ENCODE data around the gene STK4. TPM values are rescaled to one million over a fixed set of nuclear protein-coding genes. Genes with fewer than 3 reads are reported as not detected.

STK4 gene
- total RNA-seq, 2 experiments from 2014 or later, result 205 to 229 TPM

GRCh38 chr20:45028424-45029136 lies 62.3 kb downstream of the STK4 start:
- DNase-seq (no peak), ATAC-seq (ENCODE audit: low read depth) (no peak)
- Mint-ChIP-seq H3K9me3 (no peaks in the 10 kb centered on the region), H3K4me3 (no peak overlapping the region), H3K27me3 (no peaks in the 10 kb centered on the region), H3K36me3 (peaks cover 53% of the 10 kb centered on the region), H3K27ac (no peak overlapping the region), H3K4me1 (peaks cover 32% of the 10 kb centered on the region)
- POLR2A ChIA-PET, result no interaction called here

- no peak overlapping the region for H3K27ac Mint-ChIP-seq
- ATAC-seq (ENCODE audit: low read depth) (no peak), DNase-seq (no peak)
- POLR2A ChIA-PET, result no interaction called here
- no peak overlapping the region for H3K4me3 Mint-ChIP-seq
- H3K4me1 Mint-ChIP-seq, result peaks cover 37% of the 10 kb centered on the region
- H3K27me3 Mint-ChIP-seq, result no peaks in the 10 kb centered on the region
- no peaks in the 10 kb centered on the region for H3K9me3 Mint-ChIP-seq
- peaks cover 53% of the 10 kb centered on the region for H3K36me3 Mint-ChIP-seq
Measured at GRCh38 chr20:45029884-45030283, 63.6 kb downstream of the STK4 start.

- peaks cover 44% of the 10 kb centered on the region for H3K36me3 Mint-ChIP-seq
Measured at GRCh38 chr20:45032276-45032675, 66.0 kb downstream of the STK4 start.

GRCh38 chr20:45032781-45033180 lies 66.5 kb downstream of the STK4 start:
- Mint-ChIP-seq H3K27ac (no peak overlapping the region), H3K4me1 (peaks cover 35% of the 10 kb centered on the region), H3K27me3 (no peaks in the 10 kb centered on the region), H3K36me3 (peaks cover 41% of the 10 kb centered on the region), H3K4me3 (no peak overlapping the region), H3K9me3 (no peaks in the 10 kb centered on the region)
- no peak for DNase-seq
- ATAC-seq (ENCODE audit: low read depth), result no peak
- POLR2A ChIA-PET, result no interaction called here

More at GRCh38 chr20:45032276-45032675, 66.0 kb downstream of the STK4 start:
- no peak for ATAC-seq (ENCODE audit: low read depth)
- Mint-ChIP-seq H3K4me1 (peaks cover 37% of the 10 kb centered on the region), H3K9me3 (no peaks in the 10 kb centered on the region), H3K27ac (peak overlapping the region; percentile 20), H3K27me3 (no peaks in the 10 kb centered on the region), H3K4me3 (no peak overlapping the region)
- no peak for DNase-seq
- POLR2A ChIA-PET, result no interaction called here

DNA sequence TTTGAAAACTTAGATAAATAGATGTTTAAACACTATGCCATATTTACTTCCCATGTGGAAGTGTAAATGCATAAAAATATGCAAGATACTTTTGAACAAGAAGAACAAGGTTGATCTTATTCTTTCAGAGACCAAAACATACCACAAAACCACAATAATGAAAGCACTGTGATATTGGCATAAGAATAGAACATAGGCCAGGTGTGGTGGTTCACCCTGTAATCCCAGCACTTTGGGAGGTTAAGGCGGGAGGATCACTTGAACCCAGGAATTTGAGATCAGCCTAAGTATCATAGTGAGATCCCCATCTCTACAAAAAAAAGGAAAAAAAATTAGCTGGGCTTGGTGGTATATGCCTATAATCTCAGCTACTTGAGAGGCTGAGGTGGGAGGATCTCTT lies 68.1 kb downstream of the STK4 start:
- Mint-ChIP-seq H3K4me1 (peaks cover 33% of the 10 kb centered on the region), H3K4me3 (no peak overlapping the region), H3K9me3 (no peaks in the 10 kb centered on the region), H3K36me3 (peaks cover 33% of the 10 kb centered on the region), H3K27me3 (no peaks in the 10 kb centered on the region), H3K27ac (no peak overlapping the region)
- POLR2A ChIA-PET, result interaction anchor here (0.9 kb wide), 1 partner anchor 13 kb away, joined by 3 read pairs; no protein-coding TSS in a partner anchor
- no peak for ATAC-seq (ENCODE audit: low read depth)
- no peak for DNase-seq

DNA sequence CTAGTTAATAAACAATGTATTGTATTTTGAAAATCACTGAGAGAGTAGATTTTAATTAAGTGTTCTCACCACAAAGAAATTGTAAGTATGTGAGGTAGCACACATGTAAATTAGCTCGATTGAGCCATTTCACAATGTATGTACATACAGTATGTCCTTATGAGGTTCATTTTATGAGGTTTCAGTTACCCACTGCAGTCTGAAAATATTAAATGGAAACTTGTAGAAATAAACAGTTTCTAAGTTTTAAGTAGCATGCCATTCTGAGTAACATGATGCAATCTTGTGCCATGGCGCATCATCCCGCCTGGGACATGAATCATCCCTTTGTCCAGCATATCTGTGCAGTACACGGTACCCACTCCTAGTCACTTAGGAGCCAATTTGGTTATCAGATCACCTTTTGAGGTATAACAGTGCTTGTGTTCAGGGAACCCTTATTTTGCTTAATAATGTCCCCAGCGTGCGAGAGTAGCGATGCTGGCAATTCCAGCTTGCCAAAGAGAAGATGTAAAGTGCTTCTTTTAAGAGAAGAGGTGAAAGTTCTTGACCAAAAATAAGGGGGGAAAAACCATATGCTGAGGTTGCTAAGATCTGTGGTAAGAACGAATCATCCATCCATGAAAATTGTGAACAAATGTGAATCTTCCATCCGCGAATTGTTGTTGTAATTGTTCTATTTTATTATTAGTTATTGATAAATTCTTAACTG lies 69.9 kb downstream of the STK4 start:
- POLR2A ChIA-PET, result no interaction called here
- H3K36me3 Mint-ChIP-seq, result peaks cover 40% of the 10 kb centered on the region
- H3K27ac Mint-ChIP-seq, result no peak overlapping the region

GRCh38 chr20:45037050-45037449 lies 70.7 kb downstream of the STK4 start:
- POLR2A ChIA-PET, result no interaction called here
- Mint-ChIP-seq H3K4me3 (no peak overlapping the region), H3K9me3 (no peaks in the 10 kb centered on the region), H3K4me1 (peaks cover 46% of the 10 kb centered on the region), H3K36me3 (peaks cover 41% of the 10 kb centered on the region), H3K27ac (no peak overlapping the region), H3K27me3 (no peaks in the 10 kb centered on the region)
- ATAC-seq (ENCODE audit: low read depth) (no peak), DNase-seq (no peak)

More for the DNA sequence above, 69.9 kb downstream of the STK4 start:
- no peak overlapping the region for H3K4me3 Mint-ChIP-seq
- DNase-seq (no peak), ATAC-seq (ENCODE audit: low read depth) (no peak)
- no peaks in the 10 kb centered on the region for H3K27me3 Mint-ChIP-seq
- H3K4me1 Mint-ChIP-seq, result peaks cover 41% of the 10 kb centered on the region
- H3K9me3 Mint-ChIP-seq, result no peaks in the 10 kb centered on the region

DNA sequence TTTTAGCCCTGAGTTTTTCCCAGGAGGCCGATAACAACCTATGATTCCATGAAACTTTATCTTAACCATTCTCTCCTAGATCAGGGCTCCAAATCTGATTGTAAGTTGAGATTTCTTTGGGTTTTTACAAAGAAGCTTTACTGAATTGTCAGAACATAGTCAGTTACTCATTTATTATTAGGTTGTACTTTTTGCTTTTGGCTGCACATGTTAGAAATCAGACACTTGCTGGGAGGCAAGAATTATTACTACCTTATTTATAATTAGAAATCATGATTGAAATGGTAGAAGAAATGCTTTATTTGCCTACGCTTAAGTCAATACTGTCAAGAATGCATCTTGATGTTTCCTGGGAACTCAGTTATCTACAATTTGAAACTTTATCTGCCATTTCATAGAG lies 71.3 kb downstream of the STK4 start:
- H3K9me3 Mint-ChIP-seq, result no peaks in the 10 kb centered on the region
- POLR2A ChIA-PET, result no interaction called here
- ATAC-seq (ENCODE audit: low read depth), result no peak
- H3K27ac Mint-ChIP-seq, result no peak overlapping the region
- H3K4me1 Mint-ChIP-seq, result peaks cover 44% of the 10 kb centered on the region
- no peaks in the 10 kb centered on the region for H3K27me3 Mint-ChIP-seq
- no peak for DNase-seq
- H3K36me3 Mint-ChIP-seq, result peaks cover 42% of the 10 kb centered on the region
- H3K4me3 Mint-ChIP-seq, result no peak overlapping the region

- Mint-ChIP-seq H3K27me3 (no peaks in the 10 kb centered on the region), H3K27ac (no peak overlapping the region), H3K4me1 (peaks cover 41% of the 10 kb centered on the region), H3K9me3 (no peaks in the 10 kb centered on the region), H3K36me3 (peaks cover 40% of the 10 kb centered on the region), H3K4me3 (no peak overlapping the region)
- DNase-seq (no peak), ATAC-seq (ENCODE audit: low read depth) (no peak)
- POLR2A ChIA-PET, result no interaction called here
Measured at GRCh38 chr20:45038745-45039474, 72.6 kb downstream of the STK4 start.

- Mint-ChIP-seq H3K9me3 (no peaks in the 10 kb centered on the region), H3K4me1 (peaks cover 41% of the 10 kb centered on the region), H3K4me3 (no peak overlapping the region), H3K27me3 (no peaks in the 10 kb centered on the region), H3K27ac (no peak overlapping the region), H3K36me3 (peaks cover 40% of the 10 kb centered on the region)
- no peak for DNase-seq
- no peak for ATAC-seq (ENCODE audit: low read depth)
- POLR2A ChIA-PET, result no interaction called here
Measured at GRCh38 chr20:45039475-45039820, 73.1 kb downstream of the STK4 start.

- H3K27me3 Mint-ChIP-seq, result no peaks in the 10 kb centered on the region
- H3K27ac Mint-ChIP-seq, result peak overlapping the region; percentile 65
- DNase-seq (no peak), ATAC-seq (ENCODE audit: low read depth) (no peak)
- no peaks in the 10 kb centered on the region for H3K9me3 Mint-ChIP-seq
- H3K36me3 Mint-ChIP-seq, result peaks cover 31% of the 10 kb centered on the region
- no peak overlapping the region for H3K4me3 Mint-ChIP-seq
- POLR2A ChIA-PET, result no interaction called here
- peaks cover 32% of the 10 kb centered on the region for H3K4me1 Mint-ChIP-seq
Measured at GRCh38 chr20:45041464-45042337, 75.4 kb downstream of the STK4 start.

DNA sequence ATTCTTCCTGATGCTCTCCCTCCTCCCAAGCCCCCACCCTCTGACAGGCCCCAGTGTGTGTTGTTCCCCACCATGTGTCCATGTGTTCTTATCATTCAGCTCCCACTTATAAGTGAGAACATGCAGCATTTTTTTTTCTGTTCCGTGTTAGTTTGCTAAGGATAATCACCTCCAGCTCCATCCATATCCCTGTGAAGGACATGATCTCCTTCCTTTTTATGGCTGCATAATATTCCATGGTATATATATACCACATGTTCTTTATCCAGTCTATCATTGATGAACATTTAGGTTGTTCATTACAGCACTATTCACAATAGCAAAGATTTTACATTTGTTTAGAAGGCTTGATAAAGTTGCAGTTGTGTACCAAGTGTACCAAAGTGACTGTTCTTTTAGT lies 76.7 kb downstream of the STK4 start:
- POLR2A ChIA-PET, result no interaction called here
- H3K4me3 Mint-ChIP-seq, result no peak overlapping the region
- DNase-seq, result no peak
- no peak overlapping the region for H3K27ac Mint-ChIP-seq
- no peak for ATAC-seq (ENCODE audit: low read depth)
- H3K4me1 Mint-ChIP-seq, result peaks cover 30% of the 10 kb centered on the region
- H3K9me3 Mint-ChIP-seq, result no peaks in the 10 kb centered on the region
- no peaks in the 10 kb centered on the region for H3K27me3 Mint-ChIP-seq
- H3K36me3 Mint-ChIP-seq, result peaks cover 31% of the 10 kb centered on the region

DNA sequence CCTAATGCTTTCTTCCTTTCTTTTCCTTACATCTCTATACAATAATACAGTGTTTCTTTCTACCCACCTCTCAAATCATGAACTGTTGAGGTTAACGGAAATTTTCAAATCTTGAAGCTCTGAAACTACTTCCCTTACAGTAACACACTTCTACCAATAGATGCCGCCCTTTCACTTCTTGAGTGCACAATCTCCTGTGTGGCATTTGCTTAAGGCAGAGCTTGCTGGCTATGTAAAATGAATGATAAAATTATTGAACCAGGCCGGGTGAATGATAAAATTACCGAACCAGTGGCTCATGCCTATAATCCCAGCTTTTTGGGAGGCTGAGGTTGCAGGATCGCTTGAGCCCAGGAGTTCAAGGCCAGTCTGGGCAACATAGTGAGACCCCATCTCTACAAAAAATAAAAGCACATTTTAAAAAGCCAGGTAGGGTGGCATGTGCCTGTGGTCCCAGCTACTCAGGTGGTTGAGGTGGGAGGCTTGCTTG lies 77.8 kb downstream of the STK4 start:
- peak; percentile 80 for ATAC-seq (ENCODE audit: low read depth)
- DNase-seq, result no peak
- H3K27ac Mint-ChIP-seq, result peak overlapping the region; percentile 80
- no peaks in the 10 kb centered on the region for H3K9me3 Mint-ChIP-seq
- H3K27me3 Mint-ChIP-seq, result no peaks in the 10 kb centered on the region
- H3K4me3 Mint-ChIP-seq, result peak overlapping the region; percentile 26
- peaks cover 30% of the 10 kb centered on the region for H3K36me3 Mint-ChIP-seq
- H3K4me1 Mint-ChIP-seq, result peaks cover 35% of the 10 kb centered on the region
- POLR2A ChIA-PET, result interaction anchor here (0.6 to 1.1 kb wide), 4 partner anchors 12 to 51 kb away, joined by 3 to 6 read pairs (median 3); no protein-coding TSS in a partner anchor
